HG02623 (cell line): Measurements from ENCODE around the gene PPP1R14C.

Source experiments
- ATAC-seq: cut with Tn5 transposase; IDR thresholded peaks from one replicate; pipeline ENCODE4 v1.9.1; 2021; ENCODE audit warnings: moderate library complexity; ENCODE audit not compliant: unreplicated experiment

Gene PPP1R14C

DNA sequence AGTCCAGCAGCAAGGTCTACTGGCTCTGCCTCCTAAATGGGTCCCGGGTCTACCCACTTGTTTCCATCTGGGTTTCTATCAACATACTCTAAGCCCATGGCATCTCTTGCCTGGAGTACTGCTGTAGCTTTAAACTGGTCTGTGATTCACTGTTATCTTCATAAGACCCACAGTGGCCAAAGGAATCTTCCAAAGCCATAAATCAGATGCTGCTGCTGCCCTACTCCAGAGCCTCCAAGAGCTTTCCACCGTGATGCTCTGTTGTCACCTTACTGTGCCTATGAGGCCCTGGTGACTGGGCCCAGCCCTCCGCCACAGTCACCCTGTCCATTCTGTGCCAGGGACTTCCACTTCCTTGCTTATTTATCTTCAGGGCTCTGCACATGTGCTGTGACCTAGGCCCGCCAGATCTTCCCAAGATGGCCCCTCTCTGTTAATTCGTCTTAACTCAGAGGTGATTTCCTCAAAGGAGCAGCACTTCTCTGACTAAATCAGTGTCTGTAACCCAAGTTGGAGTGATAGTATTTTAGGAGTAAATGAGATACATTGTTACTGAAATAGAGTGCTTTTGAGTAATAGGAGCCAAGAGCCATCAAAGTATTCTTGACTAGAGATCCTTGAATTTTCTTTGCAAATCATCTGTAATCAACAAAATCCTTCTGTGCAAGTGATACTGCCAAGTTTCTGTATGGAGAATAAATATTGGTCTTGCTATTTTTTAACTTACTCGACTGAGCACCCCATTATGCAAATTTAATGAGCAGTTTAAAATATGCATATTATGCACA, 102.5 kb downstream of the PPP1R14C start:
- no peak for ATAC-seq

DNA sequence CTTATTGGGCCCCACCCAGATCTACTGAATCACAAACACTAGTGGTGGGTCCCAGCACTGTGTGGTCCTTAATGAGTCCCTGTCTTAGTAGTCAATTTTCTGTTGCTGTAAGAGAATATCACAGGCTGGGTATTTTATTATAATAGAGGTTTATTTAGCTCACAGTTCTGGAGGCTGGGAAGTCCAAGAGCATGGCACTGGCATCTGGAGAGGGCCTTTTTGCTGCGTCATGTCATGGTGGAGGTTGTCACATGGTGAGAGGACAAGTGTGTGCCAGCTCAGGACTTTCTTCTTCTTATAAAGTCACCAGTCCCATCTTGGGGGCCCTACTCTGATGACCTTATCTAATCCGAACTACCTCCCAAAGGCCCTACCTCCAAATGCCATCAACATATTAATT, 105.0 kb downstream of the PPP1R14C start:
- ATAC-seq, result no peak

DNA sequence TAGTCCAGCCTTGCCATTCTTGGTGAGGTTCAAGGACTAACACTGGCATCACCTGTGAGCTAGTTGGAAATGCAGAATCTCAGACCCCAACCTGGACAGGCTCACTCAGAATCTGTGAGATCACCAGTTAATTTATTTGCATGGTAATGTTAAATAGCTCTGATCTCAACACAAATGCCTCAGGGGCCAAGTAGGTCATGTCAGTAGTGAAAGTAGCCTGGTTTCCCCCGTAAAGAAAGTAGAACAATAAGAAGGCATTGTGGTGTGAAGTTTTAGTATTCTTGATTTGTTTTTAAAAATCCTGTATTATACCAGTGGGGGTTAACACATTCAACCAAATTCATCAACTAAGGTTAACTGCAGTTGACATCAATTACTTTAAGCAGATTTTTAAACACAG, 105.5 kb downstream of the PPP1R14C start:
- ATAC-seq, result no peak

DNA sequence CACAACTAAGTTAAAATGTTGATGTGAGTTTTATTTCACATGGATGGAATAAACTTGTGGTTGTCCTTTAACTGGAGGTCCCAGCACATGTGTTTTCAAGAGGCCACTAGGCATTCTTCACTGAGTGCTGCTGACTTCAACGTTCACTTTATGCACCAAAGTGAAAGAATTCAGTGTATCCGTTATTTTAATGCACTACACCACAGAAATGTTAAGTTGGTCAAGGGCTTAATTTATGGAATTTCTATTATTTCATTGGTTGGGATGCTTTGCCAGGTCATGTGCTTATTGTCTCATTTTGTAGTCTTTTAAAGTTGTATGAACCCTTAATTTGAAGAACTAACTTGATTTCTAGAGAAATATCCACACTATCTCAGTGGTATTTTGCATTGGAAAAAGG, 106.4 kb downstream of the PPP1R14C start:
- no peak for ATAC-seq

DNA sequence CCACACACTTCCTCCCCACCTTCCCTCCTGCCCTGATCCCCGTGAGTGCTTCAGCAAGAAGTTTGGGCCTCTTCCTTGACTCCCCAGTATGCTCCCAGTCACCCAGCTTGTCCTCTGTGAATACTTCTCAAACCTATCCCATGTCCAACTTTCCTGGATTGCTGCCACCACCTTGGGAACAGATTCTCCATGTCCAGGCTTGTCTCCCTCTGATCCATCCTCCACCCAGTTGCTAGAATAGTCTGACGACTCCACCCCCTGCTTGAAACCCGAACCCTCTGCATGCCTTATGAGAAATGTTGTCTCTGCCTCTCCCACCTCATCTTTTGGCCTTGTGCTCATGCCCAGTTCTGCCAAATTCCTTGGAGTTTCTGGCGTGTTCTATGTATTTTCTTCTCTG, 108.0 kb downstream of the PPP1R14C start:
- ATAC-seq, result no peak

DNA sequence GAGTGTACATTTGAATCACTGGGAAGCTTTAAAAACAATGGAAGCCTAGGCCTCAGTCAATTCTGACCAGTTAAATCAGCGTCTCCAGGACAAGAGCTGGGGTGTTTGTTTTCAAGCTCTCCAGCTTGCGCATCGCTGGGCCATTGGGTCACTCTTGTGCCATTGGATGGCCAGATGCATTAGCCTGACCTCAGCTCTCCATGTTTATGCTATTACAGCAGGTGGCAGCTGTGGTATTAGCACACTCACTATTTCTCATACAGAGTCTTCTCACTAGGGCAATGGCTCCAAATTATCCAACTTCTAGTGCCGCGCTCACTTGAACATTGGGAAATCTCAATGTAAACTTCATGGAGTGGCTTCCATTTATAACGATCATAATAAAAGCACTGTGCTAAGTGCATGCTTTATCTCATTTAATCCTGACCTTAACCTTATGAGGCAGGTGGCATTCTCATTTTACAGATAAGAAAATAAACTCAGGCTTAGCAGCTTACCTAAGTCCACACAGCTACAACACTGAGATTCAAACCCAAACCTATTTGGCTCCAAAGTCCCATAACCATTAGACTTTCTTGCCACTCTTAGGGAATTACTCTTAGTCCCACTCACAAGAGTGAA, 108.8 kb downstream of the PPP1R14C start:
- no peak for ATAC-seq

DNA sequence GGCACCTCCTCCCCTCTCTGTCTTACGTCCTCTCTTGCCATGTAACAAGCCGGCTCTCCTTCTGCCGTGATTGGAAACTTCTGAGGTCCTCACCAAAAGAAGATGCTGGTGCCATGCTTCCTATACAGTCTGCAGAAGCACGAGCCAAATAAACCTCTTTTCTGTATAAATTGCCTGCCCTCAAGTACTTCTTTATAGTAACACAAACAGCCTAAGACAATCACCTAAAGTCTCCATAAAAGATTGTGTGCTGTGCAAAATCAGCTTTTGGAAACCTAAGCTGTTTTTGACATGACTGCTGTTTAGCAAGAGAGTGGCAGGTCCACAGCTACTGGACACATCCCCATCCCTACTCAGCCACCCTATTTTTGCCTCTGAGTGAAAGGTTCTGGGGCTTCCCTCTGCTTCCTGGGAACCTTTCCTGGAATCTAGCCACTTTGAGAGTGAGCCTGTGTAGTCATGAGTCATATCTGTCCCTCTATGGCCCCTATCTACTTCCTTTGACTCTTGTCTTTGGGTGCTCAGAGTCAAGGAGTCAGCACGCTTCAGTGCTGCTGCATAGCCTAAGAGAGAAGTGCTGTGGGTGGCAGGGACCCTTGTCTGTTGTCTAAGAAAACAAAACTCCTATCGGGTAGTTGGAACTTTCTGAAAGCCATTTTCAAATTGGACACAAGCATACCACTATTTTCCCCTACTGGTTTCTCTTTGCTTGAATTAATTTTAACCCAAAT, 110.0 kb downstream of the PPP1R14C start:
- ATAC-seq, result no peak

DNA sequence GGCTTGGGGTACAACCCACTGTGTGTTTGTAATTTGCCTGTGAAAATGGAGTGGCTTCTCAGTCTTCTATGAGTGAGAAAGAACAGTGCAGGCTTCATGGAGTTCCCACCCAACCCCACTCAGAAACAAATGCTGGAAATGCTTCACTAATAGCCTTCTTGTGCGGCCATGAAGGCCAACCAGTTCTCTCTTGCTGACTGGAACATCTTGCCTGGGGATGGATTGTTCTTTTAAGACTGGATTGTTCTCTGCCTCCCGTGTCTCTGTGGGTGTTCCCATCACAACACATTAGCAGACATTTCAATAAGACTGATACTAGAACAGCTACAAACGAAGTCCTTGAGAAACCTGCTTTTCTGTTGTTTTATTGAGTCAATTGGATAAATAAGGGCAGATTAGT, 110.6 kb downstream of the PPP1R14C start:
- ATAC-seq, result no peak

DNA sequence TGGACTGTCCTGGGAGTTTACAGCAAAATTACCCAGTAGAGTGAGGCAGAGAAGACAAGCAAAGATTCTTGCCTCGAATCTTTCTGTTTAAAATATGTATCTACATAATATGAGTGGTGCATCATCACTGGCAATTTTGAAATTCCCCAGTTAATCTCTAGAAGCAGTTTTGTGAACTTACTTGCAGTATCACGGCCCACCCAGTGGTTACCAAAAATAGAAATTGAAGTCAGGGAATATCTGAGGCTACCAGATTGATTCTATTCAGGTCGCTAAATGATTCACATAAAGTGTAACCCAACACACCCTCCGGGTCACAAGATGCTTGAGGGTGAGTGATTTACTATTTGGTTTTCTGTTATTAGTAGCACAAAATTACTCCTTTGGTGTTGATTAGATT, 111.9 kb downstream of the PPP1R14C start:
- ATAC-seq, result no peak

DNA sequence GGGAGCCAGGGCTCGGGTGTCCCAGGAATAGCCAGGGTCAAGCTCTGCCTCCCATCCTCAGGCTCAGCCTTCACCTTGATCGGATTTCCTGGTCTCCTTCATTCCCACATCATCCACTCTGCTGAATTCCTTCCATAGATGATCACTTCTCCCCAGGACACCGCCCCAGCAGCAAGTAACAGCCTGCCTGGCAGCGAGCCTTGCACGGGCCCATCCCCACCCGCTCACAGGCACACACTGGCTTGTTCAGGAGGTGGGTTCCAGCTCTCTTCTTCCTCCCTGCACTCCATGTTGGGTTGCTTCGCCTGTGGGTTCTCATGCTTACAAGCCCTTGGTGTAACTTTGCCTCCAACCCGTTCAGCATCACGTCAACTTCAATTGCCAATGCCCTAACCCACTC, 113.0 kb downstream of the PPP1R14C start:
- ATAC-seq, result no peak

DNA sequence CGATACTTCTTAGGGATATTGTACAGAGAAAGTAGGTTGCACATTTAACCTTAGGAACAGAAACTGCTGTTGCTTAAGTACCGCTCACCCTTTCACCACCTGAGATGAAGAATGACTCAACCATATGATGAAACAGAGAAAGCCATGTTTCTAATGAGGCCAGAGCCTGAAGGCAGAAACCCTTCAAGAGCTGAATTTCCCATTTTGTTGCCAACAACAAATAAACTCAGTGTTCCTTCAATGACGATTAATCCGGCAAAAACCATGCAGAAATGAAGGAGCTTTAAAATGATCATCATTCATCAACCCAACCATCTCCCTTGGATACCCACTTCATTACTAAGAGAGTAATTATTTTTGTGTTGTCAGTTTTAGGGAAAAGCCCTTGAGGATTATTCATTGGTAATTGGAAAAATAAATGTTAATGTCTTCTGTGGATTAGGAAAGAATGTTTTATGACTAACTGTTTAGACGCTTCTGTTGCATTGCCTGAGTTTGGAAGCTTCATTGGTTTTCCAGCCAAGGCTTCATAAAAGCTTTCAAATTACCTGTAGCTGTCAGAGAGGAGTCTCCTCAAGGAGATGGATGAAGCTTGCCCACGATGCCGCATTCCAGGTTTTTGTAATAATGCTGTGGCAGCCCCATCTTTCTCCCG, 113.9 kb downstream of the PPP1R14C start:
- ATAC-seq, result no peak

DNA sequence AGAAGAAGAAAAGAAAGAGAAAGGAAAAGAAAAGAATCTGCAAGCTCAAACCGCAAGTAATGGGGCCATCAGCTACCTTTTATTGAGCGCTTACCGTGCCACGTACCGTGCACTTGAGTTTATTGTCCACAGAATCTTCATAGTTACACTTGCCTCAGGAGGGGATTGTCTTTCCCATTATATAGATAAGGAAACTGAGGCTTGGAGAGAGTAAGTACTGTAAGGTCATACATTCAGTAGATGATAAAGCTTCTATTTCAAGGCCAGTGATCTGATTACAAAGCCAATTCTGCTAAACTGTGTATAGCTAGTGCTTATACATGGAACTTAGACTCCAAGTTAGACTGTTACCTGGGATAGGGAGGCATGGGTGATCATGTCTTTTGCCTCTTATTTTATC, 115.5 kb downstream of the PPP1R14C start:
- no peak for ATAC-seq

DNA sequence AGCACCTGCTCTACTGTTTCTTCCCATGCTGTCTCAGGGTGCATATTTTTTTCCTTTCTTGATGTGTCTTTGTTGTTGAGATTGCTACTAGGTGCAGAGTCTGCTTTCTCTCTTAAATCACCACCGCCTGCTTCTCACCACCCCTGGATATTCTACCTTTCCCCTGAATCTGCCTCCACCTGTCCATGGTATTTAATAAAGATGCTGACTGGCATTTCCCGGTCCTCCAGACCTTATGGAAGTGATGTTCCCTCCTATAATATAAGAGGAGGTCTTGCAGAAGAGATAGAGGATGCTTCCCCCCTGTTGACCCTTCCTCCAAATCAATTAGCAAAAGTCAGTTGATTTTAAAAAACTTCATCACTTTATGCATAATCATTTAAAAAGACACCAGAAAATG, 118.1 kb downstream of the PPP1R14C start:
- ATAC-seq, result no peak

DNA sequence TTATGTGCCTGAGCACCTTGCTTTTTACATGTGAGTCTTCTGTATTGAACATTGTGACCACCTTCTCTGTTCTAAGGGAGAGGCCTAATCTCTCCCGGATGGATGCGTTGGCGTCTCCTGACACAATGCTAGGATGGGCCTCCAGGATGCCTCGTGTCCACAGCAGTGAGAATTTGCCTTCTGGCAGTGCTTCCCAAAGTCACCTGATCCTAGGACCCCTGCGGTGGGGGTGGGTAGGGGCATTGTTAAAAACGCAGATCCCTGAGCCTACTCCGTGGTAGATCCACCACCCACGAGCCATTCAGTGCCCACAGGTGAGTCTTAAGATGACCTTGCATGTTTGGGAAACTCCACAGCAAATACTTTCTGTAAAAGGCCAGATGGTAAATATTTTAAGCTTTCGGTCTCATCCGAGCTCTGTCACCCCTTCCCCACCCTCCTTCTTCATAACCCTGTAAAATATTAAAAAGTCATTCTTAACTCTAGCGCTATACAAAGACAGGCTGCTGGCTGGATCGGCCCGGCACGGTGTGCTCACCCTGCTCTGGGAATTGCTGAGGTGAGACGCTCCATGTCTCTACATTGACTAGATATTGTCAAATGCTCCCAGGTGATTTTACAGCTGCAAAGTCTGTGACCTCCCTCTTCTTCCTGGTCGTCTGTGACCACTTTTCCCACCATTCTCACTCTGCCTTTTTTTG, 119.3 kb downstream of the PPP1R14C start:
- ATAC-seq, result no peak

DNA sequence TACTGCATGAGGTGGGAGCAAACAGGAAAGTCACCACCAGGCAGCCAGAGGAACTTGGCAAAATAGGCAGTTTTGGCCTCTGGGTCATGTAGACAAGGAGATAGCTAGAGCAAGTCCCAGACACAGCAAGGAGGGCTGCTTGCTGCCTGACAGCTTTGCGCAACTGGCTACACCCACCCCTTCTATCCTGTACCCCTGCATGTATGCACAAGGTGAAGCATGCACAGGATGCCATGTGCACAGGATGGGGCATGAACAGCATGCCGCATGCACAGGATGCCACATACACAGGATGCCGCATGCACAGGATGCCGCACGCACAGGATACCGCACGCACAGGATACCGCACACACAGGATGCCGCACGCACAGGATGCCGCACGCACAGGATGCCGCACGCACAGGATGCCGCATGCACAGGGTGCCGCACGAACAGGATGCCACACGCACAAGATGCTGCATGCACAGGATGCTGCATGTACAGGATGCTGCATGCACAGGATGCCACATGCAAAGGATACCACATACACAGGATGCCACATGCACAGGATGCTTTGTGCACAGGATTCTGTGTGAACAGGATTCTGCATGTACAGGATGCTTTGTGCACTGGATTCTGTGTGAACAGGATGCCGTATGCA, 121.0 kb downstream of the PPP1R14C start:
- no peak for ATAC-seq

DNA sequence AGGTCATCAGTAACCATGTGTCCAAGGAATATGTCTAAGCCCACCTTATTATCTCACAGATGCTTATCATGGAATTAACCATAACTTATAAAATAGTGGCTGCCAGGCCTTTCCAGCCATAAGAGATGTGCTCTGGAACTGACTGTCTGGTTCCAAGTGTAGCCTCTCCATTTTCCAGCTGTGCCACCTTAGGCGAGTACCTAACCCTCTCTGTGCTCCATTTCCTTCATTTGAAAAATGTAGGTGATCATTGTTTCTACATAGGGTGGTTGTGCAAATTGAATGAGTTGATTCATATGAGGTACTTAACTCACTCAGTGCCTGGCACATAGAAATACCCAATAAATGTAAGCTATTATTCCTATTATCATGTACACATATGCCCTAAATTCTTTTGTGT, 123.5 kb downstream of the PPP1R14C start:
- ATAC-seq, result no peak

DNA sequence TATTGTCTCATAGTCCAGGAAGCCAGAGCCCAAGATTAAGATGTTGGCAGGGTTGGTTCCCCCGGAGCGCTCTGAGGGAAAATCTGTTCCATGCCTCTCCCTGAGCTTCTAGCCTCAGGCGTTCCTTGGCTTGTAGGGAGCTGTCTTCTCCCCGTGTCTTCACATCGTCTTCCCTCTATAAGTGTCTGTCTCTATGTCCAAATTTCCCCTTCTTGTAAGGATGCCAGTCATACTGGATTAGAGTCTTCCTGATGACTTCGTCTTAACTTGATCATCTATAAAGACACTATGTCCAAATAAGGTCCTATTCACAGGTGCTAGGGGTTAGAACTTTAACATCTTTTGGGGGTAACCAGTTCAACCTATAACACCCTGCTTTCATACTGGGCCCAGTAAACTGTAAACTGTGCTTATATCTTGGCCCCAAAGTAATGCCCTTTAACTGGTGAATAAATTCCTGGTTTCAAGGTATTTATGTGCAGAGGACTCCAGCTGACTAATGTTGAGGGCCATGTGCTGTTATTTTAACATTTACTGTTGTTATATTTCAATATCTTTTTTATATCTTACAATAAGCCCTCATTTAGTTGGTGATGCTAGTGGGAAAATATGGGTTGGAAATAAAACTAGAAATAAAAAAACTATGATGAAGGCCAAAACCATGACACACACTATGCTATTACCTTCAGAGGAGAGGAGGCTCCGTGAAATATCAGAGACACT, 124.3 kb downstream of the PPP1R14C start:
- ATAC-seq, result no peak

DNA sequence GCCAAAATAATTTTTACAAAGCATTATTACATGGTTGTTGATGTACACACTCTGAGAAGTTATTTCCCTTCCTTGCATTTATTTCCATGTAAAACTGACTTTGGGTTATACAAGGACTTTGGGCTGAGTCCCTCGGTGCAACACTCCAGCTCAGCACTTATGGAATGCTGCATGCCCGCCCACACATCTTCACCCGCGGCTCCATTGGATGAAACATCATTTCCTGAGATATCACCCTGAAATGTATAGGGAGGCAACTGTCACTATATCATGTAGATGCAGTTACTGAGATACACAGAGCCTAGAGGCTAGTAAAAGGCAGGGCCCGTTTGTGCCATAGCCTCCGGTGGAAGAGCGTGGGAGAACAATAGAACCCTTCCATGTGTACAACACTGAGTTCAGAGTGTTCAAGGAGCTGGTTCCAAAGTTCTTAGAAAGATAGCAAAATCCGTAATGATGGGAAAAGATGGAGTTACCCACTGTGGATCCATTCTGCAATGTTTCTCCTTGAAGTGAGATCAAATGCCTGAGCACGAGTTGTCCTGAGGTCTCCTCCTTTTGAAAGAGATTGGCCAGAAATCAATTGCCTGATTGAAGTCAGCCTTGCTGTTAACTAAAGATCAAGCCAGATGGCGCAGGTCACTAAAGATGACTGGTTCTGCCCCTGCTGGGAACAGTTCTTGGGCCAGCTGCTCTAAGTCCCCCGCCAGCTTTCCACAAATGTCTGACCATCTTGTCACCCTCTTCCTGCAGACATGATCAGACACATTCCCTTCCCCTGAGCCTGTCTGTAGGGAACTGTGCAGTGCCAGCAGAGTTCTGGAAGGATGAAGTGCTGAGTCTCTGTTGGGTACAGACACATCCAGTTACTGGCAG, 125.1 kb downstream of the PPP1R14C start:
- no peak for ATAC-seq
